HG03469 (cell line): ENCODE results near the gene GAD1.

Source experiments
- ATAC-seq: cut with Tn5 transposase; IDR thresholded peaks from one replicate; pipeline ENCODE4 v1.9.1; 2021; ENCODE audit warnings: mild to moderate bottlenecking, moderate library complexity, moderate number of reproducible peaks; ENCODE audit not compliant: unreplicated experiment

The GAD1 gene

DNA sequence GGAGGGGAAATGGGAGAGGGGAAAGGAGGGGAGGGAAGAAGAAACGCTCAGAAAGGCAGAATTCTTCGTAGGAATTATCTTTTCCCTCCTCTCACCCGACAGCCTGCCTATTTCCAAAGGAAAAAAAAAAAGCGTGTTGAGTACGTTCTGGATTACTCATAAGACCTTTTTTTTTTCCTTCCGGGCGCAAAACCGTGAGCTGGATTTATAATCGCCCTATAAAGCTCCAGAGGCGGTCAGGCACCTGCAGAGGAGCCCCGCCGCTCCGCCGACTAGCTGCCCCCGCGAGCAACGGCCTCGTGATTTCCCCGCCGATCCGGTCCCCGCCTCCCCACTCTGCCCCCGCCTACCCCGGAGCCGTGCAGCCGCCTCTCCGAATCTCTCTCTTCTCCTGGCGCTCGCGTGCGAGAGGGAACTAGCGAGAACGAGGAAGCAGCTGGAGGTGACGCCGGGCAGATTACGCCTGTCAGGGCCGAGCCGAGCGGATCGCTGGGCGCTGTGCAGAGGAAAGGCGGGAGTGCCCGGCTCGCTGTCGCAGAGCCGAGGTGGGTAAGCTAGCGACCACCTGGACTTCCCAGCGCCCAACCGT lies at the start of gene GAD1:
Gene GAD1, plus strand, starts transcription at position 384 of the 589 bp plus-strand sequence. CDS start 1,705 bp downstream, outside the sequence.
- no peak for ATAC-seq

DNA sequence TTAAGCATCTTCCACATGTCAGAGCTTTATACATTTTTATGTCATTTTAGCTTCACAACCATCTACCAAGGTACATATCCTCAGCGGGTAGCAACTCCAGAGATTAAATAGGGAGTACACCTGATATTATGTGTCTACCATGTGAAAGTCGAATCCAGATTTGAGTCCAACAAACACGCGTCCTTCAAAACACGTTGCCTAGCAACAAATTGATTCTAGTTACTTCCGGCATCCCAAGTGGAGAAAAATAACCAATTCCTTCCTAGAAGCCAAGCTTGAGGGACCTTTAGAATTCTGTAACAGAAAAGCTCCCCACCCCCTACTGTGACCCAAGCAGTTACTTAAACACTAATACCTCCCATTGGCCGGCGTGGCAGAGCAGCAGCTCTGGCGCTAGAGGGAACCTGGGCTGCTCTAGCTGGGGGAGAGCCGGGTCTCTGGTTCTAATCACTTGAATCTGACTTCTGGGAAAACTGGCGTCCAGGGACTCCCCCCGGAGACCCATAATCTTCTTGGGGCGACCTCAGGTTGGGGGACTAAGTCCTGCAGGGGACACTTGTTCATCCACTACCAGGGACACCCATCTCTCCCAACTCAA lies 46.6 kb upstream of the GAD1 start, which contains the start of gene ERICH2:
Gene ERICH2, plus strand, starts transcription at position 371 of the 598 bp plus-strand sequence. CDS start 304 bp downstream, outside the sequence.
- ATAC-seq, result no peak

DNA sequence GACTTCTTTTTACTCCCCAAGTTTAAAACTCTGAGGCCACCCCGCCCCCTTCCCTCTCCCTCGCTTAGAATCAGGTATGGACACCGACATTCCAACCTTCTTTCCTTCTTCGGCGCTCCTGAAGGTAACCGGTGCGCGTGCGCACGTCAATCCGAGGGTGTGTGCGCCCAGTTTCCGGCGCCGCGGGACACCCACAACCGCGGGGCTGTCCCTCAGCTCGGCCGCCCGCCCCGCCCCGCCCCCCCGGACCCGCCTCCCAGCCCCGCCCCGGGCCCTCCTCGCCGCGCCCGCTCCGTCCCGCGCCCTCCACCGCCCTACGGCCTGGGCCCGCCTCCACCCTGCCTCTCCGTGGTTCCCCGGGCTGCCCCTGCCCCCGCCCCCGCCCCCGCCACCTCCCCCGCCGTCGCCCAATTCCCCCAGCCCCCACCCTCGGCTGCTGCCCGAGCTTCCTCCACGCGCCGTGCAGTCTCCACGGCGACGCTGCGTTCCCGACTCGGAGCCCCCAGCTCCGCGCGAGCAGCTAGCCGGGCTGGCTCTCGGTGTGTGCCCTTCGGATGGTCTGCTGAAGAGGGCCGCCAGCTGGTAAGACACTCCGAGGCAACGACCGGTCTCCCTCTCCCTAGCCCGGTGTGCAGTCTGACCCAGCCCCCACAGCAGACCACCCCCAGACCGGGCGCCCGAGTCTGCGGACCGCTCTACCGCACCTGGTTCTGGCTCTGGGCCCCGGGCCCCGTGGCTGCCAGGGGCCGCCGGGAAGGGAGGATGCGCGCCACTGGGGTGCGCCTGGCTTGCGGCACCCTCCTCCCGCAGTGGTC lies 45.9 kb upstream of the GAD1 start:
- ATAC-seq, result no peak

DNA sequence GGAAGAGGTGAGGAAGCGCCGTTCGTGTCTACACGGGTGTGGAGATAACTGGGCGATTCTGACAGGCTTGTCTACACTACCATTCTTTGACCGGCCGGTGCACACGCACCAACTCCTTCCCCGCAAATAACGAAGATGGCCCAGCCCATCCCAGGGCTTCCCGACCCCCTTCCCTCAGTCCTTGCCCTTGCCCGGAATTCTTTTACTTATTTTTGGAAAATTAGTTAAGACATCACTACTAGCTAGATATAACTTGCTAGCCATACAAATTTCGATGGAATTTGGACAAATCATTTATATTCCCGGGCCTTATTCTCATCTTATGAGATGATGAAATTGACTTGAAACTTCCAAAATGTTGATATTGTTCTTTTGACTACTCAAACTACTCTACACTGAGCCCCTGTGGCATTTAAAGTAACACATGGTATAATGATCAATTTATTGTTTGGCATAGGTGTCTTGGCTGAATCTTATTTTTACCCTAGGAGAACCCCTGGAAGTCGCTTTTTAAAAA lies 45.2 kb upstream of the GAD1 start:
- ATAC-seq, result no peak

DNA sequence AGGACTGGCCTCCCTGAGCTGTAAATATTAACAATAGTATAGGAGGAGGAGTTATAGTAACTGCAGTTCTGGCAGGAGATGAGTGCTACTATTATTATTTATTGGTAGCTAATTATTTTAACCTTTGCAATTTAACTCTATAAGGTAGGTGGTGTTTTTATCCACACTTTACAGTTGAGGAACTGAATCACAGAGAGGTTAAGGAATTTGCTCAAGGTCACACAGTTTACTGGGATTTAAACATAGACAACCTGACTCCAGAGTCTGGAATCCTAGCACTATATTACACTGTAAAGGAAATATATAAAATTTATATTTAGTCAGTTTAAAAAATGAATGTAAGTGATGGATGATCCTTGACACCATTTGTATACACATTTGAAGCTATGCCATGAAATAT lies 44.4 kb upstream of the GAD1 start:
- ATAC-seq, result no peak

DNA sequence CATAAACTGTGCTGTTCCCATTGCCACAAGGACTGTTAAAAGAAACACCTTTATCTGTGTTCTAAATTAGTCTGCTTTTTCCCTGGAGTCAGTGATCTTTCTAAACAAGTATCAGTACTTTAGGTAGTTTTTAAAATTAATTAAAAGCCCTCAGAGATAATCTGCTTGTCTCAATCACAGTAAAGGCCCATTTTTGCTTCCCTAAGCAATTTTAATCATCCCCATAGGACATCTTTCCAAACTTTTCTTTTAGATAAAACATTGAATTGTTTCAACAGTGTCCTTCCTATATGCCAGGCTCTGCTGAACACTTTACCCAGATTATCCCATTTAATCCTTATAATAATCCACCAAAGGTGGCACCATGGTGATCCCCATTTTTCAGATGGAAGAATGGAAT lies 42.6 kb upstream of the GAD1 start:
- no peak for ATAC-seq

DNA sequence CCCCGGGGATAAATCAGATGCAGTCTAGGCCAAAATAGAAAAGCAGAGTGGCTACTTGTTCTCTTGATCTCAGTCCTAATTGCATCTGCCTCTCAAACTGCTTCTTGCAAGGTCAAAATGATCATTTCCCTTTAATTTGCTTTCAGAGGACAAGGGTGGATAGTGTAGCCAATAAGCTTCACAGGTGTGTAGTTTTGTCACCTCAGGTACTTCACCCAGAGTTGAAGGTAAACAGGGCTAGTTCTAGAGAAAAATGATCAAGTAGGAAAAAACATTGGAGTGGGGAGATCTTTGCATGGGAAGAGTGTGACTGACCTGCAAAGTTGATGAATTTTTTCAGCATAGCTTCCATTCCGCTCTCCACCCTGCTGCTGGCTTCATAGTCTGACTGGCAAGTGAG lies 37.8 kb upstream of the GAD1 start:
- ATAC-seq, result no peak

DNA sequence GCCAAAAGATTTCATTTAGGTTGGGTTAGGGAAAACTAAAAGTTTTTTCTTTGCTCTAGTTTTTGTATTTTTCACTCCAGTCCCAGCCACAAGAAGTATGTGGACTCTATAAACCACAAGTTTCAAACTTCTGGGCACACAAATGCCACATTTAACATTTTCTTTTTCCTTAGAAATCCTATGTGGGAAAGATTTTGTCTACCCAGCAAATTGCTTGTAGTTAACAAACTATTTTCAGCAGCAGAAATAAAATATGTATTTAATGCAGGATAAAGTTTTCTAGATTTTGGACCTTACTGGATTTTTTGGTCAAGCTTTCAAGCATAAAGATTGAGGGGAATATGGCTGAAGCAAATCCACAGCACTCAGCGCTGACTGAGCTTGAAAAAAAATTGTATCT lies 37.4 kb upstream of the GAD1 start:
- ATAC-seq, result no peak

DNA sequence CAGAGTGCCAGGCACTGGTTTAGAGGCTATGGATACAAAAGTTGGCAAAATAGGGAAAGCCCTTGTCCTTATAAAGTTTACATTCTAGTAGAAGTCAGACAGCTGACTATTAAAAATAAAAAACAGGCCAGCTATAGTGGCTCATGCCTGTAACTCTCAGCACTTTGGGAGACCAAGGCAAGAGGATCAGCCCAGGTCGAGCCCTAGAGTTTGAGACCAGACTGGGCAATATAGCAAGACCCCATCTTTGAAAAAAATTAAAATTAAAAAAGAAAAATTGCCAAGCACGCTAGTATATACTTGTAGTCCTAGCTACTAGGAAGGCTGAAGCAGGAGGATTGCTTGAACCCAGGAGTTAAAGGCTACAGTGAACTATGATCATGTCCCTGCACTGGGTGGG lies 34.0 kb upstream of the GAD1 start:
- no peak for ATAC-seq

DNA sequence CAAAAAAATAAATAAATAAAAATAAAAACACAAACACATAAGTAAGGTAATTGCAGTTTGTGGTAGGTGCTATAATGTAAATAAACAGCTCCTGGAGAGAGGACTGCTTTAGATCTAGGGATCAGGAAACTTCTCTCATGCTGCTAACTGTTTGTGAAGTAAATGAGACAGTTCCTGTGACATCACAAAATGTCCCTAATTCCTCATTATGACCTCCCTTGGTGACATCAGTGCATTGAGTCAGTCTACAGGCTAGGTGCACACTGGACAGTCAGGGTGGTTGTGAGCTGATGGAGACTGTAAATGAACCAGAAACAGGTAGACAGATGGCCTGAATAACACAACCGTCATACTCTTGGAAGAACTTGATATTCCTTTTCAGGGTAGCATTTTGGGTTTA lies 33.1 kb upstream of the GAD1 start:
- ATAC-seq, result no peak

DNA sequence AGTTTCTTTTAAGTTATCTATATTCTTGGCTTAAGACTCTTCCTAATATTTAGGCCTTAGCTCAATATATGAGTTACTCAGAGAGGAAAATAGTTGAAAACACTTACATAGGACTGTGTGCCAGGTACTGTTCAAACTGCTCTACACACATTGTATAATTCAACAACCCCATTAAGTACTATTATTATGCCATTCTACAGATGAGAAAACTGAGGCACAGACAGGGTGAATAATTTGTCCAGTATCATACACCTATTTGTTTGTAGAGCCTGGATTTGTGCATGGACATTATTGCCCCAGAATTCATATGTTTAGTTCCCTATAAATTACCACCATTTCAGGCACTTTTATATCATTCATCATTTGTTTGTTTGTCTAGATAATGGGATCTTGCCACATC lies 17.7 kb upstream of the GAD1 start:
- ATAC-seq, result no peak

DNA sequence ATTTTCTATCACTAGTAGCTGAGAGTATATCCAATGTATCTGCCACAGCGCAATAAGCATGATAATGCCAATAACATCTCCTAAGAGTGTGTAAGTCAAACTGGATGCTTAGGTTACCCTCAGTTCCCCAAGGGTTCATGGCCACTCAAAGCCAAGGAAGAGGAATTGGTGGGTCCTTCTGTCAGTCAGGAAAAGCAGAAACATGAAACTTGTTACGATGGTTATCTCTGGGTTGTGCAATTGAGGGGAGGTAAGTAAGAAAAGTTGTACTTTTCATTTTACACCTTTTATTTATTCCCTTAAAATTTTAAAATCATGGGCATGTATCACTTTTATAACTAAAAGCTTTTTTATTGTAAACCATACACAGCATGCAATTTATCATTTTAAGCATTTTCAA lies 10.1 kb upstream of the GAD1 start:
- no peak for ATAC-seq

DNA sequence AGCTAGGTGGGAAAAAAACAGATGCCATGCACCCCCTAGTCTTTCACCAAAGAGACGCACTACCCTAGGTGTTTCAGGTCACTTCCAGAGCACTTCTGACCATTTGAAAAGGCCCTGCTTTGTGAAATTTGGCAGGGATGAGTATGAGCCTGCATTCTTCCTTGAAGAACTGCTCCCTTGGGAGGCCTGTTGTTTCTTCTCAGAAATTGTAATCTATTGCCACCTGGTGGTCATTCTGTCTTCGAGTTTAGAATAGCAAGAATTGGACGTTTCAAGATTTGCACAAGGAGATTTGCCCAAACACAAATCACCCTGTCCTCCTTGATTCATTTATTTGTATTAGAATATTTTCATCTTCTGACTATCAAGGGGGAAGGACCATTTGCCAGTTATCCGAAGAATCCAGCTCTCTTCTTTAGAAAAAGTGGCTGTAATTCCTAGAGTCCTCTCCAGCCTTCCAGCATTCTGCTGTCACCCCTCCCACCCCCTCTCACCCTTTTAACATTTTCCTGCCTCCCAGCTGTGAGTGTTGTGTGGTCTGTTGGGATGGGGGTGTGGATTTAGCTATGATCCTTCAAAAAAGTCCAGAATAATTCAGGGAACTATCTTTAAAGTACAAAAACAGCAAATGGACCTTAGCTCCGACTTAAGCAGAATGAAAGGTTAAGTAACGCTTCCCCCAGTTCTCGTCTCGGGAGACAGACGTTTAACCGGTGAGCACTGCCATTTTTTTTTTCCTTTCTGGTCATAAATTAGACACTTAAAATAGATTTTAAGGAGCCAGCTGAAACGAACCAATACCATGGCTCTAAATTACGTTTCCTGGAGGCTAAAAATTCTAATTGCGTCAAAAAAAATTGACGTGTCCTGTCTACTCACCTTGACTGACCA lies 3.7 kb upstream of the GAD1 start:
- no peak for ATAC-seq

DNA sequence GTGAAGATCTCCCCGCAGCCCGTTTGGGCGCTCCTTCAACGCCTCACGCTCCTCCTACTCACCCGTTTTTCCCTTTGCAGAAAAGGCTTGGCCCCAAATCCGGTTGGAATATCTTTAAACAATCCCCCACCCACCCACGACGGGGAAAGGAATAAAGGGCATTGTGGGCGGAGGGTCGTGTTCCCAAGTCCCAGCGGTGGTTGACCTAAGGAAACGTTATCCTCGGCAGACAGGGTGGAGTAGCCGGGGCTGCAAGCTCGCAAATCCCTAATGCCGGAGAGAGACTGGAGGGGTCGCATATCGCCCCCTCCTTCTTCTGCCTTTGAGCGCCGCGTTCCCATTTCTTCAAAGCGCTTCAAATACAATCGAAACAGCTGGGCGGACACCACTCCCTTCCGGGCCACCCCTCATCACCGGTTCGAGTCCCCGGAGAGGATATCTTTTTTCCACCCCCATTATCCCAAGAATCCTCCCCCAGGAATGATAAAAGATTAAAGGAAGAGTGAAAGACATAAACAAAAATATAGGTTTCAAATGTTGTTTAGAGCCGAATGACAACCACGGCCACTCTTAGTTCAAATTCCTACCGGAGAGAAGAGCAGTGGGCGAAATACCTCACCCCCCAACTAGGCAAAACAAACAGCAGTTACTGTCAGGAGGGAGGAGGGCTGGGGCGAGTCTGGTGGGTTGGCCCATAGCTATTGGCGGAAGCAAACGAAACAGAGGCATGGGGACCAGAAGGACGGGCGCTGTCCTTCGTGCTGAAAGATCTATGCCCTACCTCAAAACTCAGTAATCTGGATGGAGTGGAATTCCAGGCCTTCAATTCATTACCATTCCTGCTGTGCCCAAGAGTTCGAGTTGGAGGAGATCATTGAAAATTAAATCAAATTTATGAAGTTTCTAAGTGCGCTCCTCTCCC lies 2.8 kb upstream of the GAD1 start:
- no peak for ATAC-seq

DNA sequence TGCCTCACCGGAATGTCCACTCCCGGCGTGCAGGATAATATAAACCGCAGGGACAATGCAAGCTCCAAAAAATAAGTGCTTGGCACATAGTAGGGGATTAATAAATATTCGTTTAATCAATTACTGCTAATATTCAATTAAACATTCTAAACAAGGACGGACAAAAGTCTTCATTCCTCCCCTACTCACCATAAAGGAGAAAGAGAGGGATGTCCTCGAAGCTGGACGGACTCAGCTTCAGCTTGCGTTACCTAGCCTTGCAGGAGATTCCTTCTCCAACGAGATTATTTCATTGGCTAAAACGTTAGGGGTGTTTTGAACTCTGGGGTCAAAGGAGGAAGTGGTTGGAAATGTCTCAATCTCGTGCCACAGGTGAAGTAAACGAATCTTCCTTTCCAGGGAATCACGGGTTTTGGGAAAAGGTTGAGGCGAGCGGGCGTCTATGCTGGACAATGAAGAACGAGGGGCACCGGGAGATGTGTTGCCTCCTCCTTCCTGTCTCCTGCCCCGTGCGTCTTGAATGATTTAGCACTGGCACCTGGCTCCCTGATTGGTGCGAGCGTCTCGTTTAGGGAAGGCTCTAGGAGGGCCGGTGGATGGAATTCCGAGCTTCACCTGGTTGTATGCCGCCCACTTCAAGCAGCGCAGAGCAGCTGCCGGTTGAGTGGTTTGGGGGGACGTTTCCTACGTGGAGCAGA lies 2.0 kb upstream of the GAD1 start:
- no peak for ATAC-seq

DNA sequence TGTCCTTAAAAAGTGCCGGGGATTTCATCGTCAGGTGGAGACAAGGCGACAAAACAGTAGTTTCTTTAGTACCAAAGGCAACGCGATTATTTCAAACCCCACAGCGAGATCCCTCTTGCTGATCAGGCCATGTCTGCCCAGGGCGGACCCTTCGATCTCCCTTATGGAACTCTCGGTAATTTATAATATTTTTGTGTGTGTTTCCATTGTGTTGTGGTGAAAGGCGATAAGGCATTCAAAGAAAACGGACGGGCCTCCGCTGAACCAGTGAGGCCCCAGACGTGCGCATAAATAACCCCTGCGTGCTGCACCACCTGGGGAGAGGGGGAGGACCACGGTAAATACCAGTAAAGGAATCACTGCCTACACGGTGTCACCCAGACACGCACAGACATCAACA lies 1.4 kb upstream of the GAD1 start:
- no peak for ATAC-seq

DNA sequence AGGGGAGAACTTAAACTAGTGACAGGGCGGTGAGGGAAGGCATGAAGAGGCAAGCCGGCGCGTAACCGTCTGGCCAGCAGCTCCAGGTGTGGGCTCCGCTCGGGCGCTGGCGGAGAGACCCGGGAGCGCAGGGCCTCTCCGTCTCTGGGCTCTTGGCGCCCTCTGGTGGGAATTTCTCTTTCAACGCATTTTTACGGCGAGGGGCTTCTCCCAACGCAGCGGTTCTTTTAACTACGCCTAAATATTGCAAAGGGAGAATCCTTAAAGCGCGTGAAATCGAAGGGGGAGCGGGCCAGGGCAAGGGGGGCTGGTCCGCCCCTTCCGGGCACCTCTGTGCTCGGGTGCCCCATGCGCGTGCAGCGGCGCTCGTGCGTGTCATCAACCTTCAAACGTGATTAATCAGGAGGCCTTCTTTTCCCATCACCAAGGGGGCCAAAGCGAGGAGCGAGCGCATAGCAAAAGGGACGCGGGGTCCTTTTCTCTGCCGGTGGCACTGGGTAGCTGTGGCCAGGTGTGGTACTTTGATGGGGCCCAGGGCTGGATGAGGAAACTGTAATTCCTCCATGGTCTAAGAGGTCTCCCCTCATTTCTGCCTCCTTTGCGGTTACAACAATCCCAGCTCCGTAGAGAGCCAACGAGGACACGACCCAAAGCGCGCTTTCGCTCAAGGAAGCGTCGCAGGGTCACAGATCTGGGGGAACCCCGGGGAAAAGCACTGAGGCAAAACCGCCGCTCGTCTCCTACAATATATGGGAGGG lies 762 bp upstream of the GAD1 start:
- no peak for ATAC-seq
